Measurements from ENCODE around the gene SUN1. TPM values are rescaled to one million over a fixed set of nuclear protein-coding genes. Genes with fewer than 3 reads are reported as not detected.
"Not testable (repeated sequence)": the region's sequence is repeated elsewhere in the genome, so short reads cannot be mapped to it uniquely, and the experiment has no call there.

Gene SUN1
- total RNA-seq, 3 donors from 2014 or later (not counting 1 experiment from before 2014, with no cell fraction given), result 40.2 to 63.5 (median 48.0) TPM

GRCh38 chr7:923108-924041 lies 91.1 kb downstream of the SUN1 start:
- Mint-ChIP-seq H3K9me3 (no peaks in the 10 kb centered on the region), H3K4me3 (peak overlapping the region; percentile 92), H3K27ac (peak overlapping the region; percentile 93 to 95), H3K27me3 (ENCODE audit: low read depth in 2 of 2) (no peaks in the 10 kb centered on the region), H3K36me3 (no peaks in the 10 kb centered on the region), H3K4me1 (peaks cover 50 to 61% of the 10 kb centered on the region in 2 donors)
- Histone ChIP-seq H3K27me3 (ENCODE audit: control insufficient read depth, insufficient read depth, low read length) (no peaks in the 10 kb centered on the region), H3K36me3 (ENCODE audit: control insufficient read depth, insufficient read depth, low read length) (peaks cover 5% of the 10 kb centered on the region), H3K9me3 (ENCODE audit: control insufficient read depth, insufficient read depth, low read length) (no peaks in the 10 kb centered on the region), H3K27ac (ENCODE audit: low read length) (peak overlapping the region; percentile 93), H3K4me1 (ENCODE audit: control insufficient read depth, insufficient read depth, low read length) (peaks cover 80% of the 10 kb centered on the region), H3K4me3 (ENCODE audit: low read length) (peak overlapping the region; percentile 52)
- TF ChIP-seq CTCF (IDR thresholded peaks at IDR 0.05), result no peak
- DNase-seq, result peak; percentile 86 to 96
- peak; percentile 60 to 87 (median 82) for ATAC-seq
- 15% methylated on average over 40 of the region's 40 CpGs for WGBS (ENCODE audit: insufficient coverage)
- intact Hi-C loops (cut with micrococcal nuclease), result loop anchor here (1.0 to 5.0 kb wide), 6 partner anchors 13 to 609 kb away; partner anchors contain the start of genes ADAP1, GET4, GPR146 and MAFK

GRCh38 chr7:924042-924441 lies 91.8 kb downstream of the SUN1 start:
- peak overlapping the region; percentile 93 for H3K27ac ChIP-seq (ENCODE audit: low read length)
- H3K27me3 Mint-ChIP-seq (ENCODE audit: low read depth in 2 of 2); H3K36me3 ChIP-seq (ENCODE audit: control insufficient read depth, insufficient read depth, low read length); H3K27me3 ChIP-seq (ENCODE audit: control insufficient read depth, insufficient read depth, low read length); H3K9me3 Mint-ChIP-seq; H3K9me3 ChIP-seq (ENCODE audit: control insufficient read depth, insufficient read depth, low read length); DNase-seq; ATAC-seq; H3K36me3 Mint-ChIP-seq; H3K4me3 Mint-ChIP-seq: not testable (repeated sequence)
- H3K27ac Mint-ChIP-seq, result peak overlapping the region; percentile 93 to 95
- intact Hi-C loops (cut with micrococcal nuclease), result loop anchor here (2.0 to 5.0 kb wide), 4 partner anchors 31 to 608 kb away; partner anchors contain the start of genes ADAP1, GPR146 and MAFK
- peaks cover 56 to 68% of the 10 kb centered on the region in 2 donors for H3K4me1 Mint-ChIP-seq
- WGBS (ENCODE audit: insufficient coverage), result 44% methylated on average over 6 of the region's 25 CpGs
- H3K4me1 ChIP-seq (ENCODE audit: control insufficient read depth, insufficient read depth, low read length), result peaks cover 86% of the 10 kb centered on the region
- peak overlapping the region; percentile 52 for H3K4me3 ChIP-seq (ENCODE audit: low read length)

Other genes starting within 250 kb of the SUN1 start
- gene DNAAF5, start 105.8 kb upstream of the SUN1 start, total RNA-seq, result 10 to 100 TPM in 2 of 3 donors, 1 to 10 TPM in 1; 6.7 to 10.3 (median 10.3) TPM
- gene PRKAR1B, start 105.2 kb upstream of the SUN1 start, total RNA-seq, result 1 to 10 TPM; 2.4 to 3.8 (median 3.0) TPM
- gene GET4, start 44.1 kb downstream of the SUN1 start, total RNA-seq, result 10 to 100 TPM; 69.3 to 81.6 (median 73.2) TPM
- gene ADAP1, start 122.2 kb downstream of the SUN1 start, total RNA-seq, result 100 to 1,000 TPM in 1 of 3 donors, 10 to 100 TPM in 2; 87.2 to 117 (median 89.2) TPM
- gene COX19, start 143.1 kb downstream of the SUN1 start, total RNA-seq, result 10 to 100 TPM; 33.6 to 38.3 (median 33.6) TPM
- not detected for gene CYP2W1, start 150.7 kb downstream of the SUN1 start, total RNA-seq
- 1 to 10 TPM; 2.3 to 4.5 (median 2.5) TPM for gene GPR146, start 212.1 kb downstream of the SUN1 start, total RNA-seq

Data from natural killer cell (primary cell).